Astrocyte of the cerebellum (primary cell): Measurements from ENCODE around the gene FASTKD3.
"Not testable (repeated sequence)": the region's sequence is repeated elsewhere in the genome, so short reads cannot be mapped to it uniquely, and the experiment has no call there.

Experiments used
- DNase-seq: peaks from one replicate; pipeline ENCODE4 v3.0.0-alpha.2; 2011; ENCODE audit warnings: low read depth
- H3K4me3 ChIP-seq: 2 replicates; pipeline ENCODE4 v1.5.1; 2011; ENCODE audit warnings: mild to moderate bottlenecking, low read depth, low read length, moderate library complexity
- CTCF ChIP-seq: IDR thresholded peaks from 2 replicates; pipeline ENCODE4 v1.5.1; 2012; ENCODE audit warnings: low read length, low read depth, moderate library complexity, mild to moderate bottlenecking; ENCODE audit errors: missing control alignments
- in situ Hi-C: cut with HindIII; loops from 2 replicates; pipeline ENCODE4 v1.10.0; 2017; ENCODE audit warnings: low sequenced_read_pairs

The FASTKD3 gene

GRCh38 chr5:7868773-7869473, at the start of gene FASTKD3, which contains the start of gene MTRR:
FASTKD3 (minus strand) TSS chr5:7869031; CDS start chr5:7868083, 948 bp downstream.
MTRR (plus strand) TSS chr5:7869148; CDS start chr5:7870795, 1,647 bp downstream.
- in situ Hi-C loops, result no loop called here
- DNase-seq, result peak; percentile 82
- TF ChIP-seq CTCF, result no peak
- peak within 1 kb of the TSS; percentile 82 for H3K4me3 ChIP-seq

GRCh38 chr5:7917130-7918123, 48.6 kb upstream of the FASTKD3 start:
- TF ChIP-seq CTCF, result no peak
- no peak for DNase-seq
- in situ Hi-C loops, result loop anchor here (25.0 kb wide), 1 partner anchor 1295 kb away; no protein-coding TSS in a partner anchor
- H3K4me3 ChIP-seq, result no peak overlapping the region

GRCh38 chr5:7916171-7916804, 47.5 kb upstream of the FASTKD3 start:
- in situ Hi-C loops, result loop anchor here (25.0 kb wide), 1 partner anchor 1296 kb away; no protein-coding TSS in a partner anchor
- no peak overlapping the region for H3K4me3 ChIP-seq
- no peak for DNase-seq
- TF ChIP-seq CTCF, result no peak

- not testable (repeated sequence) for H3K4me3 ChIP-seq, DNase-seq
- in situ Hi-C loops, result loop anchor here (25.0 kb wide), 1 partner anchor 1301 kb away; no protein-coding TSS in a partner anchor
These were observed 42.6 kb upstream of the FASTKD3 start for GRCh38 chr5:7911429-7911771.

GRCh38 chr5:7910738-7911428, 42.1 kb upstream of the FASTKD3 start:
- no peak overlapping the region for H3K4me3 ChIP-seq
- DNase-seq, result no peak
- TF ChIP-seq CTCF, result no peak
- in situ Hi-C loops, result loop anchor here (25.0 kb wide), 1 partner anchor 1301 kb away; no protein-coding TSS in a partner anchor

- no peak for DNase-seq
- in situ Hi-C loops, result loop anchor here (25.0 kb wide), 1 partner anchor 1304 kb away; no protein-coding TSS in a partner anchor
- H3K4me3 ChIP-seq, result no peak overlapping the region
- TF ChIP-seq CTCF, result no peak
These were observed 39.5 kb upstream of the FASTKD3 start for GRCh38 chr5:7908317-7908716.
